Parathyroid adenoma (tissue), 2 donors: ENCODE data around the gene PLAC8.

Experiments
- H2AFZ ChIP-seq: fragments of 300-600 bp; sonication (generic); one replicate; pipeline ENCODE4 v1.7.0; 2017; ENCODE audit warnings: antibody characterized with exemption, mild to moderate bottlenecking
- H3K27ac ChIP-seq: fragments of 300-600 bp; sonication (generic); one replicate; pipeline ENCODE4 v1.7.0; 2017
- H3K27me3 ChIP-seq: fragments of 300-600 bp; sonication (generic); one replicate; pipeline ENCODE4 v1.7.0; 2017; ENCODE audit warnings: low read length; ENCODE audit not compliant: control insufficient read depth, insufficient read depth
- H3K36me3 ChIP-seq: fragments of 300-600 bp; sonication (generic); one replicate; pipeline ENCODE4 v1.7.0; 2017; ENCODE audit warnings: low read length; ENCODE audit not compliant: control insufficient read depth, insufficient read depth
- H3K4me1 ChIP-seq: fragments of 300-600 bp; sonication (generic); one replicate; pipeline ENCODE4 v1.7.0; 2017; ENCODE audit warnings: control low read depth
- H3K4me2 ChIP-seq: fragments of 300-600 bp; sonication (generic); one replicate; pipeline ENCODE4 v1.7.0; 2017; ENCODE audit warnings: low read length
- H3K4me3 ChIP-seq: fragments of 300-600 bp; sonication (generic); one replicate; pipeline ENCODE4 v1.7.0; 2017; ENCODE audit warnings: low read depth, low read length
- H3K79me2 ChIP-seq: fragments of 300-600 bp; sonication (generic); one replicate; pipeline ENCODE4 v1.7.0; 2017; ENCODE audit warnings: control low read depth
- H3K9ac ChIP-seq: fragments of 300-600 bp; sonication (generic); one replicate; pipeline ENCODE4 v1.7.0; 2017; ENCODE audit warnings: mild to moderate bottlenecking
- H3K9me3 ChIP-seq: fragments of 300-600 bp; sonication (generic); one replicate; pipeline ENCODE4 v1.7.0; 2017; ENCODE audit warnings: low read length; ENCODE audit not compliant: control insufficient read depth
- CTCF ChIP-seq: fragments of 300-600 bp; sonication (generic); IDR thresholded peaks from one replicate; pipeline ENCODE4 v1.7.0; 2017; ENCODE audit warnings: antibody characterized with exemption, mild to moderate bottlenecking
- donor health status: primary hyperparathyroidism.

The PLAC8 gene

GRCh38 chr4:83132065-83132464 is 17.5 kb upstream of the PLAC8 start:
- TF ChIP-seq CTCF: no peak
- Histone ChIP-seq H2AFZ (no peak overlapping the region), H3K27me3 (no peaks in the 10 kb centered on the region), H3K79me2 (no peaks in the 10 kb centered on the region), H3K9ac (no peak overlapping the region), H3K4me2 (no peak overlapping the region), H3K27ac (no peak overlapping the region), H3K4me1 (no peaks in the 10 kb centered on the region), H3K36me3 (no peaks in the 10 kb centered on the region), H3K4me3 (no peak overlapping the region), H3K9me3 (no peaks in the 10 kb centered on the region)

GRCh38 chr4:83129264-83129663 is 14.7 kb upstream of the PLAC8 start:
- H3K79me2 ChIP-seq: no peaks in the 10 kb centered on the region
- no peaks in the 10 kb centered on the region for H3K27me3 ChIP-seq
- TF ChIP-seq CTCF: no peak
- no peak overlapping the region for H3K4me2 ChIP-seq
- H3K9ac ChIP-seq: no peak overlapping the region
- no peaks in the 10 kb centered on the region for H3K4me1 ChIP-seq
- no peak overlapping the region for H2AFZ ChIP-seq
- no peak overlapping the region for H3K27ac ChIP-seq
- H3K9me3 ChIP-seq: no peaks in the 10 kb centered on the region
- no peak overlapping the region for H3K4me3 ChIP-seq
- no peaks in the 10 kb centered on the region for H3K36me3 ChIP-seq

GRCh38 chr4:83128240-83128929 is 13.9 kb upstream of the PLAC8 start:
- TF ChIP-seq CTCF: no peak
- no peak overlapping the region for H3K9ac ChIP-seq

GRCh38 chr4:83125738-83126141 is 11.2 kb upstream of the PLAC8 start:
- H3K9ac ChIP-seq: no peak overlapping the region
- H3K4me1 ChIP-seq: no peaks in the 10 kb centered on the region
- TF ChIP-seq CTCF: no peak
- H3K4me2 ChIP-seq: no peak overlapping the region
- no peaks in the 10 kb centered on the region for H3K27me3 ChIP-seq
- H3K4me3 ChIP-seq: no peak overlapping the region
- no peaks in the 10 kb centered on the region for H3K79me2 ChIP-seq
- no peak overlapping the region for H2AFZ ChIP-seq
- no peaks in the 10 kb centered on the region for H3K36me3 ChIP-seq
- H3K27ac ChIP-seq: no peak overlapping the region
- no peaks in the 10 kb centered on the region for H3K9me3 ChIP-seq

More at GRCh38 chr4:83128240-83128929, 13.9 kb upstream of the PLAC8 start:
- H3K9me3 ChIP-seq: no peaks in the 10 kb centered on the region
- no peaks in the 10 kb centered on the region for H3K36me3 ChIP-seq
- H3K4me3 ChIP-seq: no peak overlapping the region
- no peak overlapping the region for H3K4me2 ChIP-seq
- no peak overlapping the region for H2AFZ ChIP-seq
- no peaks in the 10 kb centered on the region for H3K79me2 ChIP-seq
- H3K27me3 ChIP-seq: no peaks in the 10 kb centered on the region
- H3K4me1 ChIP-seq: no peaks in the 10 kb centered on the region
- no peak overlapping the region for H3K27ac ChIP-seq

- Histone ChIP-seq H3K4me1 (no peaks in the 10 kb centered on the region), H3K36me3 (no peaks in the 10 kb centered on the region), H3K27me3 (no peaks in the 10 kb centered on the region), H3K4me2 (no peak overlapping the region), H3K27ac (no peak overlapping the region), H3K4me3 (no peak overlapping the region), H3K9ac (no peak overlapping the region), H3K9me3 (no peaks in the 10 kb centered on the region), H2AFZ (no peak overlapping the region), H3K79me2 (no peaks in the 10 kb centered on the region)
- no peak for TF ChIP-seq CTCF
These were observed 9.7 kb upstream of the PLAC8 start for GRCh38 chr4:83124111-83124780.
